ELR (cell line): ENCODE measurements around the gene AOC1.
"Not testable (repeated sequence)": the region's sequence is repeated elsewhere in the genome, so short reads cannot be mapped to it uniquely, and the experiment has no call there.

Experiments used
- DNase-seq: peaks from one replicate; pipeline ENCODE4 v3.0.0-alpha.2; 2015; ENCODE audit warnings: low read depth

Gene AOC1

GRCh38 chr7:150852371-150852905 lies at the start of gene AOC1:
Gene AOC1 (plus strand): TSS chr7:150852517. CDS start chr7:150856471, 3,954 bp downstream.
- DNase-seq = no peak

GRCh38 chr7:150803161-150803860 lies 49.0 kb upstream of the AOC1 start:
- no peak for DNase-seq

GRCh38 chr7:150804802-150805201 lies 47.5 kb upstream of the AOC1 start:
- no peak for DNase-seq

GRCh38 chr7:150805864-150806263 lies 46.5 kb upstream of the AOC1 start:
- no peak for DNase-seq

GRCh38 chr7:150806454-150806853 lies 45.9 kb upstream of the AOC1 start:
- DNase-seq = no peak

GRCh38 chr7:150806863-150807262 lies 45.5 kb upstream of the AOC1 start:
- no peak for DNase-seq

GRCh38 chr7:150807616-150808438 lies 44.5 kb upstream of the AOC1 start:
- DNase-seq = not testable (repeated sequence)

- DNase-seq = no peak
These were observed 37.9 kb upstream of the AOC1 start for GRCh38 chr7:150814328-150815001.

GRCh38 chr7:150818971-150819370 lies 33.3 kb upstream of the AOC1 start:
- DNase-seq = no peak

- no peak for DNase-seq
These were observed 32.2 kb upstream of the AOC1 start for GRCh38 chr7:150820148-150820547.

GRCh38 chr7:150820578-150821198 lies 31.6 kb upstream of the AOC1 start:
- no peak for DNase-seq

GRCh38 chr7:150823043-150823442 lies 29.3 kb upstream of the AOC1 start:
- DNase-seq = no peak

GRCh38 chr7:150823484-150824126 lies 28.7 kb upstream of the AOC1 start:
- no peak for DNase-seq

GRCh38 chr7:150824379-150825177 lies 27.7 kb upstream of the AOC1 start:
- DNase-seq = peak; percentile 1

GRCh38 chr7:150826061-150826849 lies 26.1 kb upstream of the AOC1 start:
- no peak for DNase-seq

GRCh38 chr7:150828384-150828783 lies 23.9 kb upstream of the AOC1 start:
- DNase-seq = no peak

GRCh38 chr7:150829426-150829825 lies 22.9 kb upstream of the AOC1 start:
- DNase-seq = no peak

- DNase-seq = no peak
These were observed 21.4 kb upstream of the AOC1 start for GRCh38 chr7:150830937-150831336.

GRCh38 chr7:150831851-150832250 lies 20.5 kb upstream of the AOC1 start:
- DNase-seq = no peak

GRCh38 chr7:150835019-150835418 lies 17.3 kb upstream of the AOC1 start:
- no peak for DNase-seq
